Osteoblast (primary cell): ENCODE data around the gene NHLRC4. TPM values are rescaled to one million over a fixed set of nuclear protein-coding genes. Genes with fewer than 3 reads are reported as not detected.

Experiments used
- DNase-seq: peaks from one replicate; pipeline ENCODE4 v3.0.0; 2011; ENCODE audit warnings: low spot score, mixed read lengths; ENCODE audit not compliant: insufficient read length; ENCODE audit errors: missing footprints
- H2AFZ ChIP-seq: 2 replicates; pipeline ENCODE4 v1.6.0; 2011; ENCODE audit warnings: mild to moderate bottlenecking, low read length
- H3K27ac ChIP-seq: 2 replicates; pipeline ENCODE4 v1.5.1; 2011; ENCODE audit warnings: mild to moderate bottlenecking, low read depth, low read length, moderate library complexity
- H3K27me3 ChIP-seq: 2 replicates; pipeline ENCODE4 v1.6.0; 2012; ENCODE audit warnings: mild to moderate bottlenecking, control low read depth, inconsistent platforms, low read length, moderate library complexity; ENCODE audit not compliant: insufficient read depth
- H3K36me3 ChIP-seq: 2 replicates; pipeline ENCODE4 v1.5.1; 2011; ENCODE audit warnings: mild to moderate bottlenecking, low read length, control low read depth, moderate library complexity; ENCODE audit not compliant: insufficient read depth
- H3K4me1 ChIP-seq: 2 replicates; pipeline ENCODE4 v1.5.1; 2011; ENCODE audit warnings: mild to moderate bottlenecking, low read length, control low read depth, moderate library complexity; ENCODE audit not compliant: insufficient read depth
- H3K4me2 ChIP-seq: 2 replicates; pipeline ENCODE4 v1.6.0; 2011; ENCODE audit warnings: mild to moderate bottlenecking, low read length; ENCODE audit not compliant: insufficient read depth
- H3K4me3 ChIP-seq: fragments of 200-600 bp; sonication (generic); 3 replicates; pipeline ENCODE4 v1.5.1; 2012; ENCODE audit warnings: mild to moderate bottlenecking, low read length, inconsistent platforms; ENCODE audit not compliant: insufficient read depth
- H3K79me2 ChIP-seq: 2 replicates; pipeline ENCODE4 v1.6.0; 2012; ENCODE audit warnings: mild to moderate bottlenecking, low read length, control low read depth, inconsistent platforms; ENCODE audit not compliant: insufficient read depth
- H3K9me3 ChIP-seq: 2 replicates; pipeline ENCODE4 v1.5.1; 2011; ENCODE audit warnings: low read depth, low read length, control low read depth
- H4K20me1 ChIP-seq: 2 replicates; pipeline ENCODE4 v1.6.0; 2012; ENCODE audit warnings: mild to moderate bottlenecking, low read length, control low read depth; ENCODE audit not compliant: insufficient read depth
- CTCF ChIP-seq: IDR thresholded peaks from 2 replicates; pipeline ENCODE4 v1.5.1; 2011; ENCODE audit warnings: mild to moderate bottlenecking, low read depth, low read length, moderate library complexity; ENCODE audit errors: extremely low read depth
- total RNA-seq: library from RNA; depleted of rRNA; stranded (reverse); fragments of >200 nt; gene quantifications from 2 replicates; pipeline ENCODE4 v1.2.3, GENCODE V29; 2012

Gene NHLRC4
- total RNA-seq, 1 donor = 2.2 TPM

- H3K4me2 ChIP-seq = no peak overlapping the region
These were observed 12.5 kb upstream of the NHLRC4 start for GRCh38 chr16:554297-554621.

GRCh38 chr16:554640-555365 is 12.0 kb upstream of the NHLRC4 start:
- peaks cover 14% of the 10 kb centered on the region for H3K27me3 ChIP-seq
- H3K27ac ChIP-seq = no peak overlapping the region
- no peak overlapping the region for H2AFZ ChIP-seq
- no peaks in the 10 kb centered on the region for H4K20me1 ChIP-seq
- H3K4me3 ChIP-seq = no peak overlapping the region
- H3K36me3 ChIP-seq = peaks cover 7% of the 10 kb centered on the region
- H3K4me1 ChIP-seq = peaks cover 6% of the 10 kb centered on the region
- no peak for TF ChIP-seq CTCF
- H3K9me3 ChIP-seq = no peaks in the 10 kb centered on the region
- peak; percentile 100 for DNase-seq
- peaks cover 7% of the 10 kb centered on the region for H3K79me2 ChIP-seq
- H3K4me2 ChIP-seq = no peak overlapping the region

More at GRCh38 chr16:554297-554621, 12.5 kb upstream of the NHLRC4 start:
- Histone ChIP-seq H3K36me3 (peaks cover 7% of the 10 kb centered on the region), H3K4me1 (peaks cover 6% of the 10 kb centered on the region), H3K27me3 (peaks cover 9% of the 10 kb centered on the region), H3K9me3 (no peaks in the 10 kb centered on the region), H3K79me2 (peaks cover 10% of the 10 kb centered on the region), H2AFZ (no peak overlapping the region), H3K4me3 (no peak overlapping the region), H3K27ac (no peak overlapping the region), H4K20me1 (no peaks in the 10 kb centered on the region)
- TF ChIP-seq CTCF = no peak
- no peak for DNase-seq

GRCh38 chr16:555528-556473 is 11.0 kb upstream of the NHLRC4 start:
- Histone ChIP-seq H4K20me1 (no peaks in the 10 kb centered on the region), H2AFZ (no peak overlapping the region), H3K9me3 (no peaks in the 10 kb centered on the region), H3K4me1 (peaks cover 6% of the 10 kb centered on the region), H3K27ac (no peak overlapping the region), H3K79me2 (peaks cover 2% of the 10 kb centered on the region), H3K36me3 (peaks cover 7% of the 10 kb centered on the region), H3K27me3 (peaks cover 18% of the 10 kb centered on the region), H3K4me2 (no peak overlapping the region), H3K4me3 (no peak overlapping the region)
- peak; percentile 94 for DNase-seq
- no peak for TF ChIP-seq CTCF
